HEK293T (cell line): ENCODE data around the gene EVA1A.

Source experiments
- CTCF ChIA-PET: fragments of 350-600 bp; formaldehyde crosslinking; extraction: SDS; loops from one replicate; lab custom pipeline; 2021; ENCODE audit warnings: antibody characterized with exemption, inconsistent platforms; lab: Yijun Ruan, JAX
- POLR2A ChIA-PET: fragments of 350-600 bp; formaldehyde crosslinking; extraction: SDS; loops from one replicate; lab custom pipeline; 2020; ENCODE audit warnings: antibody characterized with exemption, inconsistent platforms; lab: Yijun Ruan, JAX
- DNase-seq: peaks from one replicate; pipeline ENCODE4 v3.0.0; 2012; ENCODE audit warnings: mixed read lengths; ENCODE audit errors: extremely low spot score
- ARNT ChIP-seq: fragments of 450-650 bp; IDR thresholded peaks from 2 replicates; pipeline ENCODE4 v1.6.1; 2017; ENCODE audit warnings: mild to moderate bottlenecking
- BHLHE40 ChIP-seq: fragments of 450-650 bp; IDR thresholded peaks from 2 replicates; pipeline ENCODE4 v1.6.1; 2016; ENCODE audit warnings: mild to moderate bottlenecking, moderate library complexity, borderline replicate concordance
- CTBP1 ChIP-seq: fragments of 450-650 bp; IDR thresholded peaks from 2 replicates; pipeline ENCODE4 v1.6.1; 2016; ENCODE audit warnings: borderline replicate concordance
- ELF4 ChIP-seq: fragments of 450-650 bp; IDR thresholded peaks from 2 replicates; pipeline ENCODE4 v1.6.1; 2017; ENCODE audit warnings: antibody characterized with exemption
- FOXA1 ChIP-seq: fragments of 450-650 bp; IDR thresholded peaks from 2 replicates; pipeline ENCODE4 v1.6.1; 2016; ENCODE audit warnings: mild to moderate bottlenecking
- FOXK2 ChIP-seq: fragments of 450-650 bp; IDR thresholded peaks from 2 replicates; pipeline ENCODE4 v1.6.1; 2016; ENCODE audit warnings: mild to moderate bottlenecking
- FOXM1 ChIP-seq: fragments of 450-650 bp; IDR thresholded peaks from 2 replicates; pipeline ENCODE4 v1.6.1; 2017; ENCODE audit warnings: mild to moderate bottlenecking, borderline replicate concordance
- HDGF ChIP-seq: fragments of 450-650 bp; IDR thresholded peaks from 2 replicates; pipeline ENCODE4 v1.6.1; 2017; ENCODE audit warnings: antibody characterized with exemption, borderline replicate concordance
- L3MBTL2 ChIP-seq: fragments of 450-650 bp; conservative IDR thresholded peaks from 2 replicates; pipeline ENCODE4 v1.6.1; 2016; ENCODE audit warnings: mild to moderate bottlenecking
- LEF1 ChIP-seq: fragments of 450-650 bp; IDR thresholded peaks from 2 replicates; pipeline ENCODE4 v1.6.1; 2017; ENCODE audit warnings: mild to moderate bottlenecking, borderline replicate concordance
- NFRKB ChIP-seq: fragments of 450-650 bp; IDR thresholded peaks from 2 replicates; pipeline ENCODE4 v1.6.1; 2016; ENCODE audit warnings: mild to moderate bottlenecking, moderate library complexity
- SP1 ChIP-seq: fragments of 450-650 bp; IDR thresholded peaks from 2 replicates; pipeline ENCODE4 v1.6.1; 2017
- SUZ12 ChIP-seq: fragments of 450-650 bp; IDR thresholded peaks from 2 replicates; pipeline ENCODE4 v1.6.1; 2016; ENCODE audit warnings: mild to moderate bottlenecking
- TARDBP ChIP-seq: fragments of 450-650 bp; IDR thresholded peaks from 2 replicates; pipeline ENCODE4 v1.6.1; 2016
- ZNF384 ChIP-seq: fragments of 450-650 bp; IDR thresholded peaks from 2 replicates; pipeline ENCODE4 v1.6.1; 2016
- TF ChIP-seq, protein P1 (sequence below): fragments of 450-650 bp; IDR thresholded peaks from 2 replicates; pipeline ENCODE4 v1.6.1; 2016

The EVA1A gene

DNA sequence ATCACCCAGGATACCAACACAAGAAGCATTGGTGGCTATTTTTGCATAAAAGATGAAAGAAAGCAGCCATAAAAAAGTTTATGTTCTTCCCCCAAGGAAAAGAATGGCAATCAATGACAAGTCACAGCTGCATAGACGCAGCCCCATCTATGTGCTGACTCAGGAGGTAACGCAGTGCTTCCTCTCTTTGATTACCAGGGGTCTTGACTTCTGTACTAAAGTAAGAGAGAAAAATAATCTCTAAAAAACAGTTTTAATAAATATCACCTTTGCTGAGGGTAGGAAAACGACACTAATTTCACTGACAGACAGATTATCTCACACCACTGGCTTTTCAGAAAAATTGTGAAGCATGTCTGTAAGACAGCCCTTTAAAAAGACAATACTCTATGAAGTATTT, 33.9 kb upstream of the EVA1A start:
- CTCF ChIA-PET = no interaction called here
- TF ChIP-seq L3MBTL2 (no peak), TARDBP (no peak), FOXK2 (no peak), BHLHE40 (no peak), SP1 (no peak), ARNT (no peak), HDGF (no peak), SUZ12 (no peak)
- POLR2A ChIA-PET = no interaction called here
- DNase-seq = no peak

DNA sequence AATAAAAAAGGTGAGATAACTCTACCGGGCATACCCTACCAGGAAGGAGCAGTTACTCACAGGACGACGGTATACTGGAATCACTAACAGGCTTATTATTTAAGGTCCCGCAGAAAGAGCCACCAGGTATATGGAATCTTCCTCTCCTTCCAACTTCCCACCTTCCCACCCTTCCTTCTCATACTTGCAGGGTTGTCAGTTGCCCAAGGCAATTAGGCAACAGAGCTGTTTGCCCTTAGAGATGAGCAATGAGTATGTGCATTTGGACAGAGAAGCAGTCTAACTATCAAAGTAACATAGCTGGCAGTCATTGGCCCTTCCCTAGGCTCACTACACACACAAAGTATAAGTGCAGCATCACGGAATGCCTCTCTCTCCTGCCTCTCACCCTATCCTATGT, 32.1 kb upstream of the EVA1A start:
- POLR2A ChIA-PET = interaction anchor here (0.7 kb wide), 1 partner anchor 48 kb away, joined by 3 read pairs; no protein-coding TSS in a partner anchor
- DNase-seq = no peak
- TF ChIP-seq LEF1 = no peak
- no peak for TF ChIP-seq FOXM1
- no peak for TF ChIP-seq SP1
- no peak for TF ChIP-seq FOXA1
- CTCF ChIA-PET = no interaction called here

DNA sequence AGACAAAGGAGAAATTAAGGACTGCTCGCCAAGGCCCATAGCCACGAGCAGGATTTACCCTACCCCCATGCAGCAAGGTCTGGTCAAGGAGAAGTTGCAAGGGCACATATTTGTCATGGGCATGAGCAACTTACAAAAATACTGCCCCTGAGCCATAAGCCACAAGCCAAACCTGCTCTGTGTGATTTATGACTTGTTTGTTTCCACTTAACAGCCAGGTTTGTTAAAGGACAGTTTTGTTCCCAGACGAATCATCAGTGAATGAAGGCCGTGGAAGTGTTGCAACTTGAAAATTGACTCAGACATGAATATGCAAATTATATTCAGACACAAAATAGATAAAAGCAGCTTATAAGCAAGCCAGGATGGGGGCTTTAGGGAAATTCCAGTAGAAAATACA, 31.3 kb upstream of the EVA1A start:
- TF ChIP-seq CTBP1 (no peak), FOXA1 (no peak), FOXK2 (no peak), L3MBTL2 (no peak)
- TF ChIP-seq, protein P1, sequence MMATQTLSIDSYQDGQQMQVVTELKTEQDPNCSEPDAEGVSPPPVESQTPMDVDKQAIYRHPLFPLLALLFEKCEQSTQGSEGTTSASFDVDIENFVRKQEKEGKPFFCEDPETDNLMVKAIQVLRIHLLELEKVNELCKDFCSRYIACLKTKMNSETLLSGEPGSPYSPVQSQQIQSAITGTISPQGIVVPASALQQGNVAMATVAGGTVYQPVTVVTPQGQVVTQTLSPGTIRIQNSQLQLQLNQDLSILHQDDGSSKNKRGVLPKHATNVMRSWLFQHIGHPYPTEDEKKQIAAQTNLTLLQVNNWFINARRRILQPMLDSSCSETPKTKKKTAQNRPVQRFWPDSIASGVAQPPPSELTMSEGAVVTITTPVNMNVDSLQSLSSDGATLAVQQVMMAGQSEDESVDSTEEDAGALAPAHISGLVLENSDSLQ = no peak
- DNase-seq = no peak
- ChIA-PET POLR2A (no interaction called here), CTCF (no interaction called here)

DNA sequence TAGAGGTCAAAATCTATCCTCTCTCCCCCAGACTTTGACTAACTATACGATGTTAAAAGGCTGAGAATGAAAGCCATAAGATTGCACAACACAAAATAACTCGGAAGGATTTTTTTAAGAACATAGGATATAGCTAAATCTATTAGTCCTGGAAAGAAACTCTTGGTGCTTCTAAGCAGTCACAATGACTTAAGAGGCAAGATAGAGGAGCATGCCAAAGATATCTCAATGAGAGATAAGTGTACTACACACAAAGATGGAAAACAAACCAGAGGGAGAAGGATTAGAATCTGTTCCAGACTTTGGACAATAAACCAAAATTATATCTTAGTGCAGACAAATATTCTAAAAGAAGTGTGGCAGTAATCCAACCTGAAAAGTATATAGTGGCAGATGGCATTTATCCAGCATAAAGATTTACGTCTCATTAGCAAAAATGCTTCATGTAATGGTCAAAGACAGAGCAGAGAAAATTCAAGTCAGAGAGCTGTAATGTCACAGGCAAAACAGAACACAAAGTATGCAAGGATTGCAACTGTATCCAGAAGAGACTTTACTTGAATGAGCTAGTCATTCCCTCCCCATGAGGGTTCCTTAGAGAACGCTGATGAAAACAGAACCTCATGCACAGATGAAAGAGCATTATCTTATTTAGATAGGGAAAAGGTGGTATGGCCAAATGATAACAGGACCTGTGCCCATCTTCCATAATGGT, 28.8 kb upstream of the EVA1A start:
- ChIA-PET POLR2A (no interaction called here), CTCF (interaction anchor here (0.6 kb wide), 1 partner anchor 1079 kb away, joined by 5 read pairs; no protein-coding TSS in a partner anchor)

GRCh38 chr2:75587954-75588587, 27.3 kb upstream of the EVA1A start:
- CTCF ChIA-PET = no interaction called here
- POLR2A ChIA-PET = no interaction called here
- no peak for TF ChIP-seq NFRKB
- no peak for TF ChIP-seq SP1
- no peak for TF ChIP-seq TARDBP
- no peak for TF ChIP-seq SUZ12
- no peak for TF ChIP-seq CTBP1
- TF ChIP-seq BHLHE40 = no peak
- TF ChIP-seq, protein P1 = no peak
- TF ChIP-seq HDGF = no peak
- no peak for TF ChIP-seq ELF4
- TF ChIP-seq ZNF384 = no peak
- TF ChIP-seq FOXK2 = no peak
- no peak for TF ChIP-seq L3MBTL2
- no peak for TF ChIP-seq FOXA1
- TF ChIP-seq LEF1 = no peak
- no peak for TF ChIP-seq FOXM1
- no peak for TF ChIP-seq ARNT
- no peak for DNase-seq

More for the DNA sequence above, 28.8 kb upstream of the EVA1A start:
- DNase-seq = no peak
- TF ChIP-seq FOXM1 = no peak
- no peak for TF ChIP-seq BHLHE40
- TF ChIP-seq SUZ12 = no peak
- TF ChIP-seq, protein P1 = no peak
- TF ChIP-seq ARNT = no peak
- TF ChIP-seq FOXK2 = no peak
- no peak for TF ChIP-seq CTBP1
- no peak for TF ChIP-seq TARDBP
- no peak for TF ChIP-seq L3MBTL2

DNA sequence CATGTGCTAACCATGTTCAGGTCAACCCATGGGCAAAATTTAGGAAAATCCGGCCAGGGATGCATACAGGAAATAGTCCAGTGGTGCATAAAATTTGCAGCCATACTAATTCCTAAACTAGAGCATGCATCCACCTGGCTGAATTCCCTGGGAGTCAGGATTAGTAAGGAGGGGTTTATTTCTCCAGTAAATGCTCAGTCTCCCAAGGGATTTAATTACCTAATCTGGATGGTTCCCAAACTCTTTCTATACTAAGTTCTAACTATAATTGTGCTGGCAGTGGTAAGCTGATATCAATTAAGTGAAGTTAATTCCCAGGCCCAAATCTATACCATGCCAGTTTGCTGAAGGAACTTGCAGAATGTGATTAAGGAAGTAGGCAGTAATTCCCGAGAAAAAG, 26.2 kb upstream of the EVA1A start:
- TF ChIP-seq FOXK2 = no peak
- no peak for TF ChIP-seq ELF4
- TF ChIP-seq ZNF384 = no peak
- no peak for TF ChIP-seq LEF1
- TF ChIP-seq NFRKB = no peak
- no peak for TF ChIP-seq HDGF
- TF ChIP-seq TARDBP = no peak
- no peak for TF ChIP-seq CTBP1
- POLR2A ChIA-PET = no interaction called here
- CTCF ChIA-PET = no interaction called here
- no peak for DNase-seq

- CTCF ChIA-PET = no interaction called here
- no peak for TF ChIP-seq SP1
- no peak for TF ChIP-seq SUZ12
- POLR2A ChIA-PET = no interaction called here
- no peak for DNase-seq
Observed at GRCh38 chr2:75582840-75583239, 22.1 kb upstream of the EVA1A start.
